H1 (cell line): ENCODE data around the gene ATP4A.

Experiments
- CBX5 ChIP-seq: fragments of 300-800, 300-1000 bp; sonication (generic); IDR thresholded peaks from 2 replicates; pipeline ENCODE4 v1.7.1; 2016; ENCODE audit warnings: antibody characterized with exemption, low read length, low read depth
- JUN ChIP-seq: IDR thresholded peaks from 2 replicates; pipeline ENCODE4 v1.6.1; 2011; ENCODE audit warnings: low read depth, mild to moderate bottlenecking, improper control_type of control experiment, low read length
- POLR2A ChIP-seq, 2 experiments: IDR thresholded peaks; 1 replicate in 1 of 2; 2 replicates in 1 of 2; pipeline ENCODE4 v1.6.1; 2011; ENCODE audit warnings: low read depth in 2 of 2, low read length in 2 of 2, mild to moderate bottlenecking in 2 of 2; ENCODE audit errors: control extremely low read depth in 1 of 2
- TAF7 ChIP-seq: optimal IDR thresholded peaks from 2 replicates; pipeline ENCODE3; 2011; ENCODE audit warnings: low read depth, mild to moderate bottlenecking, inconsistent platforms, low read length, moderate library complexity, borderline replicate concordance
- TF ChIP-seq, protein P1 (sequence below): IDR thresholded peaks from 2 replicates; pipeline ENCODE4 v1.6.1; 2011; ENCODE audit warnings: low read depth, mild to moderate bottlenecking, low read length; ENCODE audit not compliant: insufficient read depth

DNA sequence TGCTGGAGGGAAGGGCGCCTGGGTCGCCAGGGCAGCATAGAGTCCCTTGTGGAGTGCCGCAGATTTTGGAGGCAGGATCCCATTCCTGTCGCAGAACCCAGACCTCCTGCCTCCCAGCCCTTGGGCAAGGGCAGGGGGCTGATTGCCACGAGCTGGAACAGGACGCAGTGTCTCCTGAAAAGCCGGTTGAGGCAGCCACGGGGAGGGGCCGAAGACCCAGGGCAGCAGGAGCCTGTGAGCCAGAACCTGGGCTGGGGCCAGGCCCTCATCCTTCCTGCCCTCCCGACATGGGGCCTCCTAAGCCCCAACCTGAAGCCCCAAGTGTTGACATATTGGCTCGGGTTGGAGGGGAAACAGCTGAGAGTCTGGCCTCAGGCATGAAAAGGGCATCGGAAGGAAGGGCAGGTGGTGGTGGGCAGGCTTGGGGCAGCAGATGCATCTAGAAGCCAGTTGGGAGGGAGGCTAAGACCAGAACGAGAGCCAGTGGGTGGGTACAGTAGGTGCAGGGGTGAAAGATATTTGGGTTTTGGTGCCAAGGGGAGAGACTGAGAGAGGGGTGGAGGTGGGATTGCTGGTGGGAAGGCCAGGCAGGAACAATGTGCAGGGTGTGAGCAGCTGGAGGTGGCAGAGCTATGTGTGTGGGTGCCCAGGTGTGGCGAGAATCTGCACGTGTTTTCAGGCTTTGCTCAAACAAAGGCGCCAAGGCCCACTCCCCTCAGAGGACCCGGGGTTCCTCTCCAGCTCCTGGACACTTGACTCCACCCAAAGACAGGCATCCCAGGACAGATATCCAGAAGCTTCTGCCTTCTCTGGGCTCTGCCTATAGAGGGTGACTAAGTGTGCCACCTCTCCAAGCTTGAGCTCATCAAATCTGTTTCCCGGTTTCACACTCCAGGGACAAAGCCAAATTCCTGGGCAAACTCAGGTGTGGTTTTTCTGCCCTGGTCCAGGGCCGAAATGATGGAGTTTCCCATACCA is 33.9 kb downstream of the ATP4A start:
- TF ChIP-seq TAF7 (no peak), JUN (no peak), CBX5 (no peak), POLR2A (IDR thresholded peaks at IDR 0.05; ENCODE audit: control extremely low read depth in 1 of 2, low read depth in 2 of 2, low read length in 2 of 2) (no peak)
- TF ChIP-seq, protein P1, sequence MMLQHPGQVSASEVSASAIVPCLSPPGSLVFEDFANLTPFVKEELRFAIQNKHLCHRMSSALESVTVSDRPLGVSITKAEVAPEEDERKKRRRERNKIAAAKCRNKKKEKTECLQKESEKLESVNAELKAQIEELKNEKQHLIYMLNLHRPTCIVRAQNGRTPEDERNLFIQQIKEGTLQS, result no peak
